Stimulated activated CD8-positive, alpha-beta memory T cell treated with anti-CD3 and anti-CD28 coated beads, Interleukin-15, amount 100 ng/mL, for 48 hours (primary cell): ENCODE data around the gene RNGTT.
A peak's percentile ranks its signal among the peaks of the same experiment; 100 is the strongest.
"Not testable (repeated sequence)": the region's sequence is repeated elsewhere in the genome, so short reads cannot be mapped to it uniquely, and the experiment has no call there.

Source experiments
- DNase-seq, 2 donors: peaks; one replicate each; pipeline ENCODE4 v3.0.0-alpha.2; 2020; ENCODE audit warnings: low read depth in 2 of 2

RNGTT gene

DNA sequence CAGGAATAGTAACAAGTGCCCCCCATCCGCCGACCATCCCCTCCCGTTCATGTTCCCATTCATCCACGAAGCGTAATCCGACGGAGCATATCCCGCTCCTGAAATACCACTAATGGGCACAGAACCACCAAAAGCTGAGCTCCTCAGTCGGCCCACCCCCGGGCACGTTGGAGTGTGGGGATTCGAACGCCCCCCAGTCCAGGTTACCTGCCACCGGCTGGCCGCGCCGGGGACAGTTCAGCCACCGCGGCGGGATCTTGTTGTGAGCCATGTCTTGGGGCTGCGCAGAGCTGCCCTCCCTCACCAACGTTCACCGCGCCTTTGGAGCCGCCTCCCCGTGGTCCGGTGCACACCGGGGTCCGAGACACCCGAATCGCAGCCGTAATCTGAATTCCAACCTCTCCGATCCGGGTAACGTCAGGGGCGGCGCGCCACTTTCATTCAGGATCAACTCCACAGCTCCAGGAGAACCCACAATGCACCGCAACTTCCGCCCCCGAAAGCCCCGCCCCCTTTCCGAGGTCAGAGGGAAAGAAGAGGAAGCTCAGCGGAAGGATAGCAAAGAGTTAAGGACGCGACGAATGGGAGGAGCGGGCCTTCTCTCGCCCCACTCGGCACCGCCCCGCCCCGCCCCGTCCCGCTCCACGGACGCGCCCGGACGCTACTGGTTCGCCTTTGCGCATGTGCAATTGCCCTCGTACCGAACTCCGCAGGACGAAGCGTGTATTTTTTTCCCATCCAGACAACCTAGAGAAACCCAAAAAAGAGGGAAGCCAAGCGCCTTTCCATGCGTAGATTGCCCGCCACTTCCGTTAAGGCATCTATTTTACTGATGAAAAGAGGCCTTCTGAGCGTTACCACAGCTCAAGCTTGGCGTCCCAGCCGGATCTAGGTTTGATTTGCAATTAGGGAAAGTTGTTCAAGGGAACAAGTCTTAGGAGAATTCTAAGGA, at the start of gene RNGTT:
Gene RNGTT, minus strand, starts transcription at position 480 of the 952 bp plus-strand sequence. Its CDS starts 209 bp downstream, at position 271.
- DNase-seq = peak; percentile 97 to 98

DNA sequence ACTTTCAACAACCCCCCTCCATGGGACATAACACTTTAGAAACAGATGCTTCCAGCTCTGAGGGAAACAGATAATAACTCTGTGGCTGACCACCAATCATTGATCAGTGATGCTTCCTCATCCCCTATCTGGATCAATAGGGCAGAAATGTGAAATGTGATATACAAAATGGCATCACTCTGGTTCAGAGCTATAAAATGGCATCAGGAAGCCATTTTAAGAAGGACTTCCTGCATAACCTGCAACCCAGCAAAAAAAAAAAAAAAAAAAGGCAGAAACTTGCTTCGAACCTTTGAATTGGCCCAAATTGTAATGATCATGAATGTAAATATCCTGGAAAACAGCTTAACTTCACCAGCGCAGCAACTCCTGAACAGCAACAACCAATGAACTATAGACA, 48.0 kb upstream of the RNGTT start:
- DNase-seq = no peak

DNA sequence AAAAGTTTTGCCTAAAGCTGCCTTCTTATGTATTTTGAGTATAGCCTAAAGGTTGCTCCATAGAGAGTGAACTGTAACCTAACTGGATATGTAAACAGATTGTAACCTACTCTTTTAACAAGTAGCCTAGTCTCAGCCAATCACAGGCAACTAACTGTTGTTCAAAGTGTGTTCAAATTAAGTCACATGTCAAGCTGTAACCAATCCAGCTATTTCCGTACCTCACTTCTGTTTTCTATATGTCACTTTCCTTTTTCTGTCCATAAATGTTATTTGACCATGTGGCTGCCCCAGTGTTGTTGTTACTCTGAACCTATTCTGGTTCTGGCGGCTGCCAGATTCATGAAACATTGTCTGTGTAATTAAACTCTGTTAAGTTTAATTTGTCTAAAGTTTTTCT, 47.4 kb upstream of the RNGTT start:
- DNase-seq = no peak

DNA sequence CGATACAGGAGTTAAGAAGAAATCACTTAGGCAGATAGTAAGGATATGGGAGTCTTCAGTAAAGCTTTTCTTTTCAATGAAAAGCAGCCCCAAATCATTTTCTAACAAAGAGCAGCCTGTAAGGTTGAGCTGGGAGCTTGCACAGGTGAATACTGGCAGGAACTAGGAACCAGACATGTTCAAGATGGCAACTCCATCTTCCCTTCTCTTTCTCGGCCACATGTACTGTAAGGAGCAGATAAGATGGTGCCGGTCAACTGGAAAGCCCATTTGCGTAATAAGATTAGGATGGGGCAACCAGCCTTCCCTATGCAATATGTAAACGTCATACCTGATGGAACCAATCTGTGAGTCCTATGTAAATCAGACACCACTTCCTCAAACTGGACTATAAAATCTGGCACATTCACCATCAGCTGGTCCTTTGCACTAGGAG, 46.2 kb upstream of the RNGTT start:
- no peak for DNase-seq

DNA sequence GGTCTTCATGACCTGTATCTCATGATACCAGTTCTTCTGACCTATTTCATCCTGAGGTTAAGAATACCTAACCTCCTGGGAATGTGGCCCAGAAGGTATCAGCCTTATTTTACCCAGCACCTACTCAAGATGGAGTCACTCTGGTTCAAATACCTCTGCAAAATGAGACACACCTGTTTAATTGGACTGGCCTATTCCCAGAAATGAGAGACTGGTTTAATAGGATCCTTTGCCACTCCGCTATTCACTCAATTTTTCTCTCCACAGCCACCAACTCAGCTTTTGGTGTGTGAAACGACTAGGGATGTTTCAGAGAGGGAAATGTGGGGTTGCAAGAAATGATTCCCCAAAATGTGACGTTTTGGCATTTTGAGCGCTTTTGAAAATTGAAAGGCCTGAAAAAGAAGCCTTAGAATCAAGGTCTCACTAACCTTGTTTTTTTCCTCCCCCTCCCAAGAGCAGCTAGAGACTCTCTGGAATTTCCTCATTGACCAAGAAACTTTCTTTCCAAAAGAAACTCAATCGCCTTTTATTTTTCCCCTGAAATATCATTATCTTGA, 45.5 kb upstream of the RNGTT start:
- DNase-seq = no peak

GRCh38 chr6:89008001-89008814, 44.8 kb upstream of the RNGTT start:
- no peak for DNase-seq

DNA sequence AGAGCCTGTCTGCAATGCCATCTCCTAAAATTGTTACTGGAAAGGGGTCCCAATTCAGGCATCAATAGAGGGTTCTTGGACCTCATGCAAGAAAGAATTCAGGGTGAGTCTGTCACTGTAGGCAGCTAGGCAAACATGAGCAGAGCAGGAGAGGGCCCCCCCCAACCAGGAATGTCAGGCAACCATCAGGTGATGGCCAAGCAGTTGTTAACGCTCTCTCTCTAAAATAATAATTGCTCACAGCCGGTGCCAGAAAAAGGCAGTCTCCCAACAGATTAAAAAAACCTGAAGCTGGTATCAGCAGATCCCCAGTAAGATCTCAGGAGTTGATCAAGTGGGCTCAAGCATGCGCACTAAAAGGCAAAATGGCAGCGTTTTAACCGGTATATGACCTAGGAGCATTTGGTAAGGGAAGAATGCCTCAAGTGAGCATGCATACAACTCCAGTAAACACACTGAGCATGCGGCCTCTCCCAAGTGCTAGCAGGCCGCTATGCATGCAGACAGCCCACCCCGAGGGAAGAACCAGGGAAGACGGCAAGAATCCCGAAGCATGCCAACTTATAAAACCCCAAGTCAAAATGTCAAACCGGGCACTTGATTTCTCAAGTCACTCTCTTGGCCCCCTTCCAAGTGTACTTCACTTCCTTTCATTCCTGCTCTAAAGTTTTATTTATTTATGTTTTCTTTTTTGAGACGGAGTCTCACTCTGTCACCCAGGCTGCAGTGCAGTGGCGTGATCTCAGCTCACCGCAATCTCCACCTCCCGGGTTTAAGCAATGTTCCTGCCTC, 44.0 kb upstream of the RNGTT start:
- no peak for DNase-seq

GRCh38 chr6:89002523-89002922, 39.1 kb upstream of the RNGTT start:
- no peak for DNase-seq

DNA sequence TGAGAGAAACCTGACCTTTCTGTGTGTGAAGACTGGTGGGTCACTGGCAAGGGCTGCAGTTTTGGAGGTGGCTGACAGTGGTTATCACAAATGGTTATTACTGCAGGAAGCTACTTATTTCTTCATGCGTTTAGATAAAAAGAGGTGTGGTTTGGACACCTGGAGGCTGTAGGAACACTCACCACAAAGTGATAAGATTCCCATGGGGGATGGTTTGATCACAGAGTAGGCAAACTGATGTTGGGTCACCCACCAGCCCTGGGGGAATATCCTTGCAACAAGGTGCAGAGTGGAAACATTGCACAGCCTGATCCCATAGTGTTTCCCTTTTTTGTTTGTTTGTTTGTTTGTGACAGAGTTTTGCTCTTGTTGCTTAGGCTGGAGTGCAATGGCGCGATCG, 33.9 kb upstream of the RNGTT start:
- no peak for DNase-seq

DNA sequence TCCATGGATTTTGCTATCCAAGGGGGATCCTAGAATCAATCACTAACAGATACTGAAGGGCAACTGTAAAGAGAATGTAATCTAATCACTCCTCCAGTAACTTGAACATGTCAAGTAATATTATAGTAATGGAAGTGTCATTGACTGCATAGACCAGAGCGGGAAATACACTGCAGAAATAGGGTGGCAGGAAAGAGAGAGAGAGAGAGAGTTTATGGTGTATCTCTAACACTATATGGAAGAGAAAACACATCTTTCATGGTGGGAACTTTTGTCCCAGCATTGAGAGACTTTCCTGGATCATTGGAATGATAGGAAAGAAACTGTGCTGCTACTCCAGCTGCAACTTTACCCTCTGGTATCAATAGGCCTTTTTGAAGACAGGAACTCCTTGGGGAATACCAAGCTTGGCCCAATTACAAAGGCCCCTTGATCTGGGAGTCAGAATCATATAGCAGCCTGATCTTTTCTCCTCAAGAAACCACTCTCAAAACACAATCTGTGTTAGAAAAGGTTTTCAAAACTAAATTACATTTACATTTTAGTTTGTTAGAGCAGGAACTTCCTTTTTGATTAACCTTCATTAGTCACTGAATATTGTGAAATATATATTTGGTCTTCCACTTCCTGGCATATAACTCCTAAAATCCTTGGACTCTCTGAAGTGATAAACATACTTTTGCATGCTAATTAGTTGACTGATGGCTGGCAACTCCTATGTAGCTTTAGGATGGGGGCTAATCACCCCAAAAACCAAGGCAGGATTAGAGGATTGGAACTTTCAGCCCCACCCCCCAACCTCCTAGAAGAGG, 29.5 kb upstream of the RNGTT start:
- no peak for DNase-seq

GRCh38 chr6:88989215-88989614, 25.8 kb upstream of the RNGTT start:
- DNase-seq = no peak

- no peak for DNase-seq
Measured at GRCh38 chr6:88987922-88988321, 24.5 kb upstream of the RNGTT start.

GRCh38 chr6:88985901-88986300, 22.5 kb upstream of the RNGTT start:
- DNase-seq = no peak

DNA sequence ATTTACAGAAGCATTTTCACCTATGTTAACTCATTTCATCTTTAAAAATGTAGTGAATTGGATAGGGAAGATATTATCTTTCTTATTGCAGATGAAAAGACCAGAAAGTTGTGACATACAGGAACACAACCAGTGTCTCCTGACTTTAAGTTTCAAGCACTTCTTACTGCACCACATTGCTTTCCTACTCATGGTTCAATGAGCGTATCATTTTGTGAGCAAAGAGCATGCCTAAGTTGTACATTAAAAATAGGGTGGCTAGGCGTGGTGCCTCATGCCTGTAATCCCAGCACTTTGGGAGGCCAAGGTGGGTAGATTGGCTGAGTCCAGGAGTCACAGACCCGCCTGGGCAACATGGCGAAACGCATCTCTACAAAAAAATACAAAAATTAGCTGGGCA, 21.2 kb upstream of the RNGTT start:
- DNase-seq = no peak

DNA sequence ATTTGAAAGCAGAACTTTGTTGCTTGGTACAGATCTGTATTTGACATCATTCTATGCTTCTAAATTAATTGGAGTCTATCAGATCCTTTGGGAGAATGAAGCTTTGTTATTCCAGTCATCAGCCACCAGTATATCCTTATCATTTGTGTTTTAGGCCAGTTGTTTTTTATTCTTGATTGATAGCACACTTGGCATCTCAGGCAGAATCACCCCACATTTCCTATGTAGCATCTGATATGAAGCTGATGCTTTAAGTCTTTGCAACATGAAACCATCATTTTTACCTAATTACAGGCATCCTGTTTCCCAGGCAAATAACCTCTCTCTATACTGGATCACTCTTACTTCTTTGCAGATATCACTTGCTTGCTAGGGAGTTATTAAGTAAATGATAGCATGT, 20.7 kb upstream of the RNGTT start:
- DNase-seq = no peak

DNA sequence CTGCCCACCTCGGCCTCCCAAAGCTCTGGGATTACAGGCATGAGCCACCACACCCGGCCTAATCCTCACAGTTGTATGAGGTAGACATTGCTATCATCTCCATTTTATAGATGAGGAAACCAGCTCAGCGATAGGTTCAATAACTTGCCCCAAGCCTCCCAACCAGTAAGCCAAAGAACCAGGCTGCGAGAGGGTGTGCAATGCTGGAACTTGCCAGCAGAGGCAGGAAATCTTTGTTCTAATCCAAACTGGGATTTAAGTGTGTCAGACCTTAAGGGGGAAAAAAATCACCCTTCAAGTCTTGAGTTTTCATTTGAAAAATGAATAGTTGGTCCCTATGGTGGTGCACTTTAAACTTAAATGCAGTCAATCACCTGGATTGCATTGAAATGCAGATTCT, 20.1 kb upstream of the RNGTT start:
- DNase-seq = no peak

DNA sequence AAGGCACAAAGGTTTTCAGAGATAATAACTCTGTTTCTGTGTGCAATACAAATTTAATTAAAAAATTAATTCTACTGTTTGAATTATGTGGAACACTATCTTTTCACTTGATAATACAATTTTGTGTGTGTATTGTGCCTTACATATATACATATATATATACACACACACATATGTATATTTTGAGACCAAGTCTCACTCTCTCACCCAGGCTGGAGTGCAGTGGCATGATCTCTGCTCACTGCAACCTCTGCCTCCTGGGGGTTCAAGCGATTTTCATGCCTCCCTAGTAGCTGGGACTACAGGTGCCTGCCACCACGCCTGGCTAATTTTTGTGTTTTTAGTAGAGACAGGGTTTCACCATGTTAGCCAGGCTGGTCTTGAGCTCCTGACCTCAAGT, 19.7 kb upstream of the RNGTT start:
- DNase-seq = not testable (repeated sequence)

DNA sequence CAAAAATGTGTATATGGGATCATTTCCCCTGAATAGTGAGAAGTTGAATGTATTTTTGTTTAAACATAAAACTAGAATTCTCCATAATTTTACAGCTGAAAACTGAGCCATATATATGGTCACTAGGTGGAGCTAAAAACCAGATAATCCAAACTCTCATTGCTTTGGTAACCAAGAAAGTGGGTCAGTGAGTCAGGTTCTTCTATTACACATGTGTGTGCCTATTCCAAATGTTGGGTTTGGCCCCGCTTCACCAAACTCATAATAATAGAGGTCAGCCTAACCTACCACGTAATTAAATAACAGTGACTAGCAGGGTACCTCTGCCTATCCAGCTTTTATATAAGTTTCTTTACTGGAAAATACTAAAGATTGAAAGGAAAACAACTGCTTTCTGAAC, 19.3 kb upstream of the RNGTT start:
- no peak for DNase-seq

DNA sequence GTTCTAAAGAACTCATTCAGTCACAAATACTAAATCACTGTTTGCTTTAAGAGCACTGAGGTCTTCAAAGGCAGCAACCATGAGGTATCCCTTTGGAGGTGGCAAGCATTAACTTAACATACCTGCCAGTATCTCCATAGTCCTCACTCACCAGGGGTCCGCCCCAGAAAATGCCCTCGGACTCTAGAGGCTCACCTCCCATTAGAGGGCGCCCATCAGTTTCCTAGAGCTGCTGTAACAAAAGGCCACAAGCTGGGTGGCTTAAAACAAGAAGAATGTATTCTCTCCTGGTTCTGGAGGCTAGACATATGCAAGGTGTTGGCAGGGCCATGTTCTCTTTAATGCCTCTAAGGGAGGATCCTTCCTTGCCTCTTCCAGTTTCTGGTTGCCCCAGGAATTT, 12.0 kb upstream of the RNGTT start:
- no peak for DNase-seq

GRCh38 chr6:88972504-88973423, 9.3 kb upstream of the RNGTT start:
- DNase-seq = no peak
